GM21515 (cell line): ENCODE measurements around the gene POLR3K.
"Not testable (repeated sequence)": the region's sequence is repeated elsewhere in the genome, so short reads cannot be mapped to it uniquely, and the experiment has no call there.

Experiments
- ATAC-seq: cut with Tn5 transposase; IDR thresholded peaks from one replicate; pipeline ENCODE4 v1.9.1; 2021; ENCODE audit not compliant: unreplicated experiment

Gene POLR3K

DNA sequence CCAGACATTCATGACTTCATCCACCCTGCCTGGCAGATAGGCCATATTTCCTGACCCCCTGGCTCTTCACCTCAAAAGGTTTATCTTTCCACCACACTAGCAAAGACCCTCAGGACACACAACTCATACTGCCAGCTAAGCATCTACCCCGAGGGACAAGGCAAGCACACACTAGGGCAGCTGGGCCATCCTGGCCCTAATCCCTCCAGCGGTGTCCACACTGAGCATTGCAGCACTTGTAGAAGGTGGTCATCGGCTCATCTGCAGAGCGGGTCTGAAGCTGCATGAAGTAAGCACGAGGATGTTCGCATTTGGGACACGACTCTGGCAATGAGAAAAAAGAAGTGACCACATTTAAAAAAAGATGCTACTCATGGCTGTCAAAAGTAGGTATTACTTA, 6.2 kb downstream of the POLR3K start:
- no peak for ATAC-seq

DNA sequence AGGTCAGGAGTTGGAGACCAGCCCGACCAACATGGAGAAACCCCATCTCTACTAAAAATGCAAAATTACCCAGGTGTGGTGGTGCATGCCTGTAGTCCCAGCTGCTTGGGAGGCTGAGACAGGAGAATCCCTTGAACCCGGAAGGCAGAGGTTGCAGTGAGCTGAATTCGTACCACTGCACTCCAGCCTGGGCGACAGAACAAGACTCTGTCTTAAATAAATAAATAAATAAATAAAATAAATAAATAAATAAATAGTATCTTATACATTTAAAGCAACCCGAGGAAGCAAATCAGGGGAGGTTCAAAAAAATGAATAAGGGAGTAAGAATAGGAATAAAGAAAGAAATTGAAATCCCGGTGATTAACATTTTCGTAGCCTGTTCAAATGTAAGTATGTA, 6.9 kb downstream of the POLR3K start:
- not testable (repeated sequence) for ATAC-seq

DNA sequence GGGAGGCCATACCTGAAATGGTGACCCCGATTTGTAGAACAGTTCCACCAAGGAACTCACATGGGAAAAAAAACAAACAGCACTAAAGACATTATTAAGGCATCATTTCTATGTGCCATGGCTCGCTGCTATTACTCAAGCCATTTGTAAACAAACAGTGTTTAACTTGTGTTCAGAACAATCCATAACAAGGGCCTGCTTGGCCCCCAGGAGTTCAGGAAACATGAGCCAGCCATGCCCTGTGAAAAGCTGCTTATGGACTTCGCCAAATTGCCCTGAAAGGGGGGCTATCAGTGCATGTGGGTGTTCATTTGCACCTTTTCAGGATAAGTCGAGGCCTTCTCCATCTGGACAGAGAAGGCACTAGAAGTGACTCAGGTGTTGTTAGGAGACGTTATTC, 8.0 kb downstream of the POLR3K start:
- ATAC-seq: no peak

DNA sequence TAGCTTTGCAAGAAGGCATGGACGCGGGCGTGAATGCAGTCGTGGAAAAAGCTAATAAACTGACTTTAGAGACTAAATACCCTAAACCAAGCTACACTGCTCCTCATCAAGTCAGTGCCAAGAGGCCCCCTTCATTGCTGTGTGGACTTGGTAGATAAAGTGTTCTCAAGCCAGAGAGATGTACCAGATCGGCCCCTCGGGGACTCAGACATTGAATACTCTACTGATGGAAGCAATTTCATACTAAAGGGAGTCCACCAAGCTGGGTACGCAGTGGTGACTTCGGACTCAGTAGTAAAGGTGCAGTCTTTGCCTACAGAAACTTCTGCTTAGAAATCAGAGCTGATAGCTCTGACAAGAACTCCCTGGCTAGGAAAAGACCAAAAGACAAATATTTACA, 8.8 kb downstream of the POLR3K start:
- ATAC-seq: no peak

DNA sequence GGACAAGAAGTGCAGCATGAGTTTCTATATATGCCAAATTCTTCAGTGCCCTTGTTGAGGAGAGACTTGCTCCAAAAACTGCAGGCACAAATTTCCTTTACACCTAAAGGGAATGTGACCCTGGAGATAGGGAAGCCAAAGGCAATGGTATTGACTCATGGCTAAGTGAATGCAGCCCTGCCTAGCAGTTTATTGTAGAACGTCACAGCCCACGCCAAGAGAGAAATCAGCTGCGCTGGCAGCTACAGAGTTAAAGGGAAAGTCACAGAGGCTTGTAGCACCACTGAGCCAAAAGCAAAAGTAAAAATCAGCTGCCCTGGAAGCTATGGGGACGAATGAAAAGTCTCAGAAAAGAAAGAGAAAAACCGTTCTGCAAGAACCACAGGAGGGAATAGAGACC, 10.1 kb downstream of the POLR3K start:
- no peak for ATAC-seq

DNA sequence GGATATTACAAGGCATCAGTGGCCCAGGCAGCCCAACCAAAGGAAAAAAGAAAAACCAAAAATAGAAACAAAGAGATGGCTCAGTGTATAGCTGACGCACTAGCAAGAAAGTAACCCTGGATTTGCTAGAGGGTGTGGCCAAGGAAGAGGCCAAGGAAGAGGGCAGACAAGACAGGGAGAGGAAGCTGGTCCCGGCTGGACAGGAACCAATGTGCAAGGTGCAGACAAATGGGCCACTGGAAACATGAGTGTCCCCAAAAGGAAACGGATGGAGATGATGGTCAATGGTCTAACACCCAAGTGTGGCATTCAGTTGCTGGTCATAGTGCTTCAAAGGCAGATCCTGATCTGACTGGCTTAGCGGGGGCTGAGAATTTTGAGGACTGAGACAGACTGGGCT, 10.7 kb downstream of the POLR3K start:
- no peak for ATAC-seq

DNA sequence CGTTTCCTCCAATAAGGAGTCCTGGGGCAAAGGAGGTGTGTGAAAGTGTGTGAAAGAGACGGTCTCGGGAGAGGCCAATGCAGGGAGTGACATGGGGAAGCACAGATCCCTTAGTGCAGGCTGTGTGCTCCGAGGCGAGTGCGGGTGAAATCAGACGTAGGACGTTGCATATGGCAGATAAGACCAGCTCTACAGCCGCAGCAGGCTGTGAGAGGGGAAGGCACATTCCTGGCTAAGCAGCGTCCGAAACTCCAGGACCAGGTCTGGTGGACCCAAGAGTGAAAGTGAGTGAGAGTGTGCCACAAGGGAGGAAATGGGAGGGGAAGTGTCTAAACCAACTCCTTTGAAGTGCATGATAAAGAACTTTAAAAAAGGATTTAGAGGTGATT, 11.3 kb downstream of the POLR3K start:
- no peak for ATAC-seq

DNA sequence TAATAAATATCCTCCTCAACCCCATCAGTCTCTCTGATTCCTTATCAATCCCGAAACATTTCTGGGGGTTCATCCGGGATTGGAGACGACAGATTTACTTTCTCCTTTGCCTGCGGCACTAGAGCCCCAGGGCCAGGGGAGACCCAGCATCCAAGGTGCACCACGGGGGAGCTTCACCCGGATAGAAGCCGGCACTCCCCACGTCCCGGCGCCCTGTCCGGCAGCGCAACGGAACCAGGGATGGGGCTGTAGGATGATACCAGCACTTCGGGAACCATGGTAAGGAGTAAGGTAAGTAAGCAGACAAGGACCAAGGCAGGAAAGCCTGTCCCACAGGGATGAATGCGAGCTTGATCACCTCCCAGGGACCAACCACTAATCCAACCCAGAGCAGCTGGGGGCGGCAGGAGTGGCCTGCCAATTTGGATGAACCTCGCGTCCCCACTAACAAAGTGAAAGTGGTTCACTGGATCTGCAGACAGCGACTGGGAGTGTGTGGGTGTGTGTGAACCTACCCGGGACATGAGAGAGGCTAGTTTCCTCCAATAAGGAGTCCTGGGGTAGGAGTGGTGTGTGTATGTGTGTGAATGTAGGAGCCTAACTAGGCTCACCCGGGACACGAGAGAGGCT, 11.9 kb downstream of the POLR3K start:
- ATAC-seq: no peak

DNA sequence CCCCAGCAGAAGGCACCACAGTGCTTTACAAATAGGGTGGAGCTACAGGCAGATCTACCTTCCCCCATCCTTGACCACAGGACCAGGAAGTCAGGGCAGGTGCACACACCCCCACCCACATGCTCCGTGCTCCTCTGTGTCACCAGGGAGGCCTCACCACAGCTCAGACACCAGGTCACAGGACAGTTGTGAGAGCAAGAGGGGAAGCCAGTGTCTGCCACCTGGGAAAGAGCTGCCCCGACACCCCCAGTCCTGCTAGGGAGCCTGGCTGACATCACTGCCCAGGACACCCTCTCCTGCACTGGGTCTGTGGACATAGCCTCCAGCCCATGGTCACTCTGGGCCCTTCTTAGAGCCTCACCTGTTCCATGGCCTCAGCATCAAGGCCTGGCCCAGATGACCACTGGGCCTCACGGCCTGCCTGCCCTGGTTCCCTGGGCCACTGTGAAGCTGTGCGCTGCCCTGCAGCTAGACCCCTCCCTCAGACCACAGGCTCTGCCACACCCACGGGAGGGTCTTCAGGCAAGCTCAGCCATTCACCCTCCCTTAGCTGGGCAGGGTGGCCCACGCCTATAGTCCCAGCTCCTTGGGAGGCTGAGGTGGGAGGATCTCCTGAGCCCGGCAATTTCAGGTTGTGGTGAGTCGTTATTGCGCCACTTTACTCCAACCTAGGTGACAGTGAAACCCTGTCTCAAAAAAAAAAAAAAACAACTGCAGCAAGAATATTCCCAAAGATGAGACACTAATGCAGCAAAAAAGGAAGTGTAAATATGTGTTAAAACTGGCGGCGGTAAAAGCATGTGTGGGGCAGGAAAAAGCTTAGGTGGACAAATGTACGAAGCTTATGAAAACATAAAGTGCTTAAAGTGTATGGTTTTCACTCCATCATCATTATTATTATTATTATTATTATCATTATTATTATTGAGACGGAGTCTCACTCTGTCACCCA, 14.2 kb downstream of the POLR3K start:
- ATAC-seq: peak; percentile 75

DNA sequence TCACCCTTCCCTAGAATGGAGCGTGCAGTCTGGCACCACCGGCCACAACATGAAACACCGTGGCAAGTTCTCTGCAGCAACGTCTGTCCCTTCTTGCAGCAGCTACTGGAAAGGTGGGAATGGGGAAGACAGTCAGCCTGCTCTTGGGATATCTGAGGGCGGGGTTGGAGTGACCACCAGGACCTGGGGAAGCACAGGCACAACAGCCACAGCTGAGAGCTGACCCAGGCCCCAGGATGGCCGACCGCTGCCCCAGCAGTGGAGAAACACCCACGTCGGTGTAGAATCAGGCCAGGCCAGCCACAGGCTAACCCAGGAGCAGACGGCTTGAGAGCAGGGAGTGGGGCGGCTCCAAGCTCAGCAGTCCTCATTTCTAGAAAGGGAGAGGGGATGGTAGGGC, 15.2 kb downstream of the POLR3K start:
- not testable (repeated sequence) for ATAC-seq

DNA sequence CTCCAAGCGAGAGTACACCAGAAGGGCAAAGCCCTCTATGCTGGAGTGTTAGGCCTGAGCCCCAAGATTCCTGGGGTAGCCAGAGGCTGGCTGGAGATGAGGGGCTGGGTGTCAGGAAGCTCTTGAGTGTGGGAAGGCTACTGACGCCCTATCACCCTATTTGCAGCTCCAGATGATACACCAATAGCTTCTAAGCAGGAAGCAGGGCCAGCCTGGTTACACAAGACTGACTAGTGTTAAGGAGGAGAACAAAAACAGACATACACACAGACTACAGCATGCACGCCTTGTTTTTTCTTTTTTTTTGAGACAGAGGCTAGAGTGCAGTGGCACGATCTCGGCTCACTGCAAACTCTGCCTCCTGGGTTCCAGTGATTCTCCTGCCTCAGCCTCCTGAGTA, 15.9 kb downstream of the POLR3K start:
- no peak for ATAC-seq

DNA sequence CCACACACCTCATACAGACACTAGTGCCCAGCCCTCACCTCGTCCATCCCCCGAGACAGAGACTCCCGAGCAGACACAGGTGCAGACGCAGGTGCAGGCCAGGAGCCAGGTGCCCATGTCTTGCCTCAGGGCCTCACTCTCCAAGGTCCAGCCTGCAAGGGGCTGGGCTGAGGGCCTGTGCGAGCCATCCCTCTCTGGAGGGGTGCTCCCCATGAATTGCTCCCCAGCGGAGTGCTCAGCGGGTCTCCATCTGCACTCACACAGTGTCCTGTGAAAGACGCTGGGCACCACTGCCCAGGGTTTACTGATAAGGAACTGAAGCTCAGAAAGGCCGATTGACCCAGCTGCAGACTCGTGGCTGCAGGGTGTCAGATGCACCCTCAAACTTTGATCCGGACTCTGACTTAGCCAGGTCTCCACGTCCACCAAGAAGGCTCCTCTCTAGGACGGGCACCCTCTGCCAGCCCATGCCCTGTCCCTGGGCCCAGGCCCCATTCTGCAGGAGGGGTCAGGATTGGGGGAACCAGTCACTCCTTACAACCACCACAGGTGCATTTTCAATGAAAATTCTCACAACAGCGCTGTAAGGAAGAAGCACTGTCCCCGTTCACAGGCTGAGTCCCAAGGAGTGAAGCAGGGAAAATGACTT, 16.9 kb downstream of the POLR3K start:
- ATAC-seq: no peak

DNA sequence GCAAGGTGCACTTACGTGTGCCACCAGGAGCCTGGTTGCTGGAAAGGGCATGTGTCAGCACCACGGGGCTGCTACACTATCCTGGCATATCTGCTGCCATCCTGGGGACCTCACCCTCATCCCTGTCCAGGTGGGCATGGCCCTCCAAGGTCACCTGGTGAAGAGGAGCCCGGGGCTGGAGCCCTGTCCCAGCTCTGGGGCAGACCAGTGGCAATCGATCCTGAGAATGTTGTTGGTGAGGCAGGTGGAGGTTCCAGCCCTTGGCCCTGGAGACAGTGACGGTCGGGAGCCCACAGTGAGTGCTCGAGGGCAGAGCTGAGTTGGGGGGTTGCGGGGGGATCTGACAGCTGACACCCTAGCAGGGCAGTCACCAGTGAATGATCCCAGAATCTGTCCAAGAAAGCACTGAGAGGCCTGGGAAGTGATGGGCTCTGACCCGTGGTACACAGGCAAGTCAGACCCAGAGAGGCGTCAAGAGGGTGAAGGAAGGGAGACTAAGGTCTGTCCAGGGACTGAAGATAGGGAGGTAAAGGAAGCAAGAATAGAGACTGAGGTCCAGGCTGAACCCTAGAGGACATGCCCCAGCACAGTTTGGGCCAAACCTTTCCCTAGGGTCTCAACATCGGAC, 17.6 kb downstream of the POLR3K start:
- no peak for ATAC-seq

DNA sequence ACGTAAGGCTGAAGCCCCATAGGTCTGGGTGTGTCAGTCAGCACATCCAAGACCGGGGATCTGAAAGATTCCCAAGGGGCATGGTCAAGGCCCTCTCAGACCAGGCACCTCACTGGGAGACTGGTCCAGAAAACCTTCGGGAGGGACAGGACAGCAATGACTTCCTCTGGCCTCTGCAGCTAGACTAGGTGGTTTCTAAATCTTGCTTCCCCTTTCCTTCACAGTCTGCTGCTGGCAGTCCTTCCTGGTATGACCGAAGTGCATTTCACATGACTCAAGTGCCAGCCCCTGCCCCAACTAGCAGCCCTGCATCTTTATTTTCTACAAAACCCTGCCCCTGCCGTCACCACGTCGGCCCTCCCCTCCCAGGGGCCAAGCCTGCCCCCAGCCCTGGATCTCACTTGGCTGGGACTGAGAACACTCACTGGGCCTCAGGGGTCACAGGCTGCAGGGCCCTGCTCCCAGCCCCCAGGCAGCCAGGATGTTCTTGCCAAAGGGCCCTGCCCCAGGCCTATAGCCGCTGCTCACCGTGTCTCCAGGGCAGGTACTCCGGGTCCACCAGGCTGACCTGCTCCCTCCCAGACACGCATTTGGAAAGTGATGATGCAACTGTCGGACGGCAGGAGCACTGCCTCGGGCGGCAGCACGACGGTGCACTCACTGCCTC, 18.3 kb downstream of the POLR3K start:
- ATAC-seq: no peak

DNA sequence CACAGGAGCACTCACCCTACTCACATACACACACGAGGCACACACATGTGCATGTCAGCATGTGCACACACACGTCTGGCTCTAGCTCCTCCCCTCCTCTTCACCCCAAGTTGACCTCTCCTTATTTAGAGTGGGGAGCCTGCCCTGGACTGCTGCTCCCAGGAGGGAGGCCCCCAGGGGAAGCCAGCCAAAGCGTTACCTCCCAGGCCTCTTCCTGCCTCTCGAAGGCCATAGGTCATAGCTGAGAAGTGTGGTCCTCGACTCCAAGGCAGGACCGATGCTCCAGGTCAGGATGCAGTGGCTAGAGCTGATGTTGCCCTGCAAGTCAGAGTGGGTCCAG, 18.8 kb downstream of the POLR3K start:
- ATAC-seq: no peak

DNA sequence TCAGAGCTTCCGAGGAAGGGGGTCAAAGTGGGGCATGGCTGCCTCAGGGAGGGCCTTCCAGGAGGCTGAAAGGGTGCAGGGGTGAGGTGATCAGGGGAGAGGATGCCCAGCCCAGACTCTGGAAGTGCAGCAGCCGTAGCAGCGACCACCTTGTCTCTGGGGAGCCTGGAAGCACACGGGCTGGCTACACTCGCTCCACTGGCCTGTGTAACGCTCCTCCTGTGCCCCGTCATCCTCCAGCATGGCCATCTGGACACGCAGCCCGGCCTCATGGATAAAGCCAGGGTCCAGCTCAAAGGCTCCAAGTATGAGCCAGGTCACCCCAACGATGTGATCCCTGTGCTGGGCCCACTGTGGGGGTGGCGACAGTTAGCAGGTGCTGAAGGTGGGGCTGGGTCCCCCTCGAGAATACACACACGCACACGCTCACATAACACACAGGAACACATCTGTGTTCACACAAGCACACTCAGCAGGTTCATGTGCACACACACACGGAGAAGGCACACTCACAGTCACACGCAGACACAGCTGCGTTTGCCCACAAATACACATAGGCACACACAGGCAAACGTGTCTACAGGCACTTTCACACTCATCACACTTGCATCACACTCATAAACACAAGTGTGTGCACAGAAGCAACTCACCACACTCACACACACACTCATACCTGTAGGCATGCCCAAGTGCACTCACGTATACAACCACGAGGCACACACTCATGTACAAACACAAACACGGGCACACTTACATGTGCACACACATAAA, 19.3 kb downstream of the POLR3K start:
- no peak for ATAC-seq

DNA sequence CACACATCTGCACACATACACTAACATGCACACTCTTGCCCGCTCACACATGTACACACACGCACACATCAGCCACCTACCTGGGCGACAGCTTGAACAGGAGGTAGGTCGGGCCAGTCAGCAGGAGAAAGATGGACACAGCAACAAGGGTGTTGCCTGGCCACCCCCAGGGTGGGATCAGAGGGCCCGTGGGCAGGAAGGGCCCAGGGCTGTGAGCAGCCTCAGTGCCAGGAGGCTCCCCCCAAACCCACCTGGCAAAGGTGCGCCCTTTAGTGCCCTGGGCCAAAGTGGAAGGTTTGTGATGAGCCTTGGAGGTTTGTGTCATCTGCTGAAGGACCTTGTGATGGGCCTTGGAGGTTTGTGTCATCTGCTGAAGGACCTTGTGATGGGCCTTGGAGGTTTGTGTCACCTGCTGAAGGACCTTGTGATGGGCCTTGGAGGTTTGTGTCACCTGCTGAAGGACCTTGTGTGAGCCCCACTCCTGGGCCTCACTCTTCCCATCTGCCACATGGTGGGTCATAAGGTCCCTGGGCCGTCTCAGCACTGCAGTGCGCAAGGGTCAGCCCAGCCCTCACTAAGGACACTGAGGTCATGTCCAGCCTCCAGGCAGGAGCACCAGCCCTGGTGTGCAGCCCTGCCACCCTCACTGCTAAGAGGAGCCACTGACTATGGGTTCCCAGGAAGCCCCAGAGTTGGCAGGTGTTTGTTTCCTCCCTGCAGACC, 20.1 kb downstream of the POLR3K start:
- not testable (repeated sequence) for ATAC-seq

DNA sequence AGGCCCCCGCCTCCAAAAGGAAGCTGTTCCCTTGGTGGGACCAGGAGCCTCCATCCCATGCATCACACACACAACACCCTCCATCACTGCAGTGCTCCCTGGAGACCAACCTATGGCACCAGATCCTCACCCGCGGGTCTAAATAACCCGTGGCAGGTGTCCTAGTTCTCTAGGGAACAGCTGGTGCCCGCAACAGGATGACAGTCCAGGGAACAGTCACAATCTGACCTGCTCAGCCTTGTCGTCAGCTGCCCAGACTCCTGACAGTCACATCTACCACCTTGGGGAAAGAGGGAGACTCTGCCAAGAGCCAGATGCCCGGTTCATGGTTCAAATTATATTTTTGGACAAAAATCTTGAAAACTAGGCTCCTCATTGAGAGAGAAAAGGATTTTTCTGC, 22.8 kb downstream of the POLR3K start:
- not testable (repeated sequence) for ATAC-seq

DNA sequence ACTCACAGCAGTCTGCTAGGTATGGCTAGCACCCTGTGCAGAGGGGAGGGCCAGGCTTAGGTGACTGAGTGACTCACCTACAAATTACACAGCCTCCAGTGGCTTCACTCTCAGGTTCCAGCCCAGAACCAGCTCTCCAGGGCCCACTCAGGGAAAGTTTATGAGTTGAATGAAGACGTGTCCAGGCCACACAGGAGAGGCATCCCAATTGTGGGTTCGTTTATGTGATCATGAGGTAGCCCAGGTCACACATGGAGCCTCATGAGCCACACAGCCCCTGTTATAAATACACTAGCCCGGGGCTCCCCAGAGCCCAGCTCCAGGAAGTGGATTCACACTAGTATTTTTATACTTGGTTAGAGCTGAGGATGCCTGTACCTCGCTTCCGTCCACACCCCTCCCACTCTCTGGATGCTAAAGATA, 27.5 kb downstream of the POLR3K start:
- ATAC-seq: peak; percentile 64

DNA sequence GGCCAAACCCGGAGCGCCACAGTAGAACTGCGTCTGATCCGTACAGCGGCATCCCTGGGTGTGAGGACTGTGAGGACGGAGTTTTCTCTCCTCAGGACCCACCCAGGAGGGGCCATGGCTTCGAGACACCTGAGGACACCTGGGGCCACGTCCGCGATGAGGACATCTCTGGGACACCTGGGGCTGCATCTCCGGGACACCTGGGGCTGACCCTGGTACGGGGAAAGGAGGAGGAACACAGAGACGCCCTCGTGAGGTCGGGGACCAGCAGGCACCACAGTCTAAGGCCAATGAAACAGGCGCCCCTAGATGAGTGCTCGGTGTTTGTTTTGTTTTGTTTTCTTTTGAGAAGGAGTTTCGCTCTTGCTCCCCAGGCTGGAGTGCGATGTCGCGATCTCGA, 29.3 kb downstream of the POLR3K start:
- ATAC-seq: not testable (repeated sequence)
